Raji (cell line): ENCODE data around the gene TMSB10.

Experiments
- POLR2A ChIP-seq: IDR thresholded peaks from 2 replicates; pipeline ENCODE4 v1.6.1; 2011; ENCODE audit warnings: low read depth, low read length, control low read depth; ENCODE audit not compliant: insufficient read depth

The TMSB10 gene

GRCh38 chr2:84912984-84913383, 7.5 kb downstream of the TMSB10 start:
- TF ChIP-seq POLR2A: no peak

- TF ChIP-seq POLR2A: no peak
These were observed 8.9 kb downstream of the TMSB10 start for GRCh38 chr2:84914334-84914733.

GRCh38 chr2:84918430-84918829, 13.0 kb downstream of the TMSB10 start:
- no peak for TF ChIP-seq POLR2A

GRCh38 chr2:84919885-84920580, 14.6 kb downstream of the TMSB10 start:
- TF ChIP-seq POLR2A: no peak

GRCh38 chr2:84923009-84923408, 17.6 kb downstream of the TMSB10 start:
- TF ChIP-seq POLR2A: no peak

GRCh38 chr2:84924173-84925106, 19.0 kb downstream of the TMSB10 start:
- TF ChIP-seq POLR2A: no peak

- TF ChIP-seq POLR2A: no peak
These were observed 19.9 kb downstream of the TMSB10 start for GRCh38 chr2:84925336-84925723.

GRCh38 chr2:84925724-84926376, 20.4 kb downstream of the TMSB10 start:
- TF ChIP-seq POLR2A: peak; percentile 44

- TF ChIP-seq POLR2A: no peak
These were observed 21.8 kb downstream of the TMSB10 start for GRCh38 chr2:84927275-84927627.

- TF ChIP-seq POLR2A: no peak
These were observed 25.9 kb downstream of the TMSB10 start for GRCh38 chr2:84931384-84931821.

GRCh38 chr2:84938194-84938879, 32.9 kb downstream of the TMSB10 start:
- TF ChIP-seq POLR2A: no peak

- peak; percentile 57 for TF ChIP-seq POLR2A
These were observed 34.1 kb downstream of the TMSB10 start for GRCh38 chr2:84939426-84940087.

GRCh38 chr2:84940088-84940470, 34.6 kb downstream of the TMSB10 start:
- TF ChIP-seq POLR2A: no peak

GRCh38 chr2:84940831-84941412, 35.5 kb downstream of the TMSB10 start:
- TF ChIP-seq POLR2A: no peak
